Tibial nerve (tissue), 4 donors: Measurements from ENCODE around the gene CBFB. TPM values are rescaled to one million over a fixed set of nuclear protein-coding genes. Genes with fewer than 3 reads are reported as not detected.
"Not testable (repeated sequence)": the region's sequence is repeated elsewhere in the genome, so short reads cannot be mapped to it uniquely, and the experiment has no call there.

Experiments used
- DNase-seq, 2 donors: peaks; one replicate each; pipeline ENCODE4 v3.0.0-alpha.2; 2019; ENCODE audit warnings: low spot score in 2 of 2
- H3K27ac ChIP-seq, 4 donors: fragments of 200-600 bp; sonication (generic) in 3 of 4; one replicate each; pipeline ENCODE4 v1.5.1; 2017 to 2019; ENCODE audit warnings: mild to moderate bottlenecking in 1 of 4
- H3K27me3 ChIP-seq, 2 donors: fragments of 200-600 bp; sonication (generic) in 1 of 2; one replicate each; pipeline versions ENCODE4 v1.5.1 to v1.6.0; 2017 to 2019
- H3K36me3 ChIP-seq, 3 donors: fragments of 200-600 bp; sonication (generic); one replicate each; pipeline ENCODE4 v1.5.1; 2018 to 2019
- H3K4me1 ChIP-seq, 4 donors: fragments of 200-600 bp; sonication (generic) in 3 of 4; one replicate each; pipeline ENCODE4 v1.5.1; 2017 to 2019
- H3K4me3 ChIP-seq, 4 donors: fragments of 200-600 bp; sonication (generic) in 3 of 4; one replicate each; pipeline ENCODE4 v1.5.1; 2017 to 2019; ENCODE audit warnings: mild to moderate bottlenecking in 1 of 4, moderate library complexity in 1 of 4
- H3K9me3 ChIP-seq, 4 donors: fragments of 200-600 bp; sonication (generic) in 3 of 4; one replicate each; pipeline ENCODE4 v1.5.1; 2017 to 2019
- EP300 ChIP-seq, 2 donors: sonication (generic); formaldehyde crosslinking; IDR thresholded peaks; one replicate each; pipeline ENCODE4 v1.6.1; 2017; ENCODE audit warnings: antibody characterized with exemption in 2 of 2, mild to moderate bottlenecking in 1 of 2
- POLR2A ChIP-seq, 2 donors: fragments of 450-650 bp; IDR thresholded peaks; one replicate each; pipeline ENCODE4 v1.6.1; 2017; ENCODE audit warnings: antibody characterized with exemption in 2 of 2, mild to moderate bottlenecking in 2 of 2, moderate library complexity in 2 of 2
- WGBS, 2 donors: methylation state at CpG; one replicate each; pipeline ENCODE4 v1.1.5; 2018; 5-methylcytosine and 5-hydroxymethylcytosine counted together
- total RNA-seq, 4 donors: library from RNA; depleted of rRNA; stranded (reverse); fragments of >200 nt; gene quantifications; one replicate each; pipeline ENCODE4 v1.1.0, GENCODE V29; 2016
- TF ChIP-seq, protein P1 (sequence below), 5 experiments: fragments of 200-600 bp in 3 of 5; fragments of 450-650 bp in 2 of 5; sonication (generic) in 3 of 5; IDR thresholded peaks; one replicate each; pipeline ENCODE4 v1.5.1; 2016 to 2019; ENCODE audit warnings: antibody characterized with exemption in 5 of 5, mild to moderate bottlenecking in 3 of 5, moderate library complexity in 2 of 5

Gene CBFB
- total RNA-seq, 4 donors from 2014 or later = 46.7 to 70.5 (median 59.9) TPM

DNA sequence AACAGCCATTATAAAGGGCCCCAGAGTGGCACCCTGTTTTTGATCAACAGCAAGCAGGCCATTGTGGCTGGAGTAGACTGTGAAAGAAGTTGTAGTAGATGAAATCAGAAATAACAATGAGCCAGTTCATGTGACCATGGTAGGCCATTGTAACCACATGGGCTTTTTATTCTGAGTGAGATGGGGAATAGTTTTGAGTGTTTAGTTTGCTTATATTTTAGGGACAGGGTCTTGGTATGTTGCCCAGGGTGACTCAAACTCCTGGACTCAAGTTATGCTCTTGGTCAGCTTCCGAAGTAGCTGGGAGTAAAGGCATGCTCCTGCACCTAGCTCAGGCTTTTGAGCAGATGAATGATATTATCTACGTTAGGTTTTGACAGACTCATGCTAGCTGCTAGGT, 12.0 kb downstream of the CBFB start:
- peaks cover 0 to 29% (median under 1%) of the 10 kb centered on the region in 4 donors for H3K4me1 ChIP-seq
- H3K27ac ChIP-seq = no peak overlapping the region
- TF ChIP-seq, protein P1, sequence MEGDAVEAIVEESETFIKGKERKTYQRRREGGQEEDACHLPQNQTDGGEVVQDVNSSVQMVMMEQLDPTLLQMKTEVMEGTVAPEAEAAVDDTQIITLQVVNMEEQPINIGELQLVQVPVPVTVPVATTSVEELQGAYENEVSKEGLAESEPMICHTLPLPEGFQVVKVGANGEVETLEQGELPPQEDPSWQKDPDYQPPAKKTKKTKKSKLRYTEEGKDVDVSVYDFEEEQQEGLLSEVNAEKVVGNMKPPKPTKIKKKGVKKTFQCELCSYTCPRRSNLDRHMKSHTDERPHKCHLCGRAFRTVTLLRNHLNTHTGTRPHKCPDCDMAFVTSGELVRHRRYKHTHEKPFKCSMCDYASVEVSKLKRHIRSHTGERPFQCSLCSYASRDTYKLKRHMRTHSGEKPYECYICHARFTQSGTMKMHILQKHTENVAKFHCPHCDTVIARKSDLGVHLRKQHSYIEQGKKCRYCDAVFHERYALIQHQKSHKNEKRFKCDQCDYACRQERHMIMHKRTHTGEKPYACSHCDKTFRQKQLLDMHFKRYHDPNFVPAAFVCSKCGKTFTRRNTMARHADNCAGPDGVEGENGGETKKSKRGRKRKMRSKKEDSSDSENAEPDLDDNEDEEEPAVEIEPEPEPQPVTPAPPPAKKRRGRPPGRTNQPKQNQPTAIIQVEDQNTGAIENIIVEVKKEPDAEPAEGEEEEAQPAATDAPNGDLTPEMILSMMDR (IDR thresholded peaks at IDR 0.05) = no peak
- TF ChIP-seq POLR2A (IDR thresholded peaks at IDR 0.05) (no peak), EP300 (IDR thresholded peaks at IDR 0.05) (no peak)
- no peaks in the 10 kb centered on the region for H3K27me3 ChIP-seq
- DNase-seq = no peak
- WGBS, 2 donors = 82 to 94% methylated on average over 2 of the region's 2 CpGs
- peaks cover 0 to 11% (median 0%) of the 10 kb centered on the region in 3 donors for H3K36me3 ChIP-seq
- no peaks in the 10 kb centered on the region for H3K9me3 ChIP-seq
- H3K4me3 ChIP-seq = no peak overlapping the region

DNA sequence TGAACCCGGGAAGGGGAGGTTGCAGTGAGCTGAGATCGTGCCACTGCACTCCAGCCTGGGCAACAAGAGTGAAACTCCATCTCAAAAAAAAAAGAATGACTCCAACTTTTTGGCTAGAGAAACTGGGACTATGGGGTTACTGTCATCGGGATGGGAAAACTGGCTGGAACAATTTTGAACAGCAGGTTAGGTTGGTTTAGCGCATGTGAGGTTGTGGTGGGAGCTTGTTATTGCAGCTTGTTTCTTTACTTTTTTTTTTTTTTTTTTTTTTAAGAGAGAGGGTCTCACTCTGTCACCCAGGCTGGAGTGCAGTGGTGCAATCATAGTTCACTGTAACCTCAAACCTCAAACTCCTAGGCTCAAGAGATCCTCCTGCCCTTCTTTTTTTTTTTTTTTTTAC, 12.6 kb downstream of the CBFB start:
- 95% methylated on average over 4 of the region's 4 CpGs for WGBS, 2 donors
- not testable (repeated sequence) for H3K9me3 ChIP-seq, DNase-seq, H3K4me3 ChIP-seq, H3K27me3 ChIP-seq, H3K27ac ChIP-seq
- Histone ChIP-seq H3K4me1 (peaks cover 0 to 23% (median 0%) of the 10 kb centered on the region in 4 donors), H3K36me3 (peaks cover 0 to 15% (median 0%) of the 10 kb centered on the region in 3 donors)

DNA sequence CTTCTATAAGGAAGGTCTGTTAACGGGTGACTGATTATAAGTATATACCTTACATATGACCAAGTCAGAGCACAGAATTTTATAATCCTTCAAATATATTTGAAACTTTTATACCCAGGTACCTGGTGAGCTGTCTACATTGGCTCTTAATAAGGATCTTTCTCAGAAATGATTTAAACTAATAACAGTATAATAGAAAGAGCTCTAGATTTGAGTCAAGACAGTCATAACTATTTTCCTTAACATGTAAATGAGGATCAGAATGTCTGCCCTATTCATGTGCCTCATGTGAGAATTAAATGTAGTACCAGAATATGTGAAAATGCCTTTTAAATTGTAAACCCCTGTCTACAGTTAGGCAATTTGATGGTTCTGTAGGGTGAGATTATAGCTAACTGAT, 14.5 kb downstream of the CBFB start:
- Histone ChIP-seq H3K27me3 (no peaks in the 10 kb centered on the region), H3K4me1 (peaks cover 0 to 22% (median 0%) of the 10 kb centered on the region in 4 donors), H3K36me3 (peaks cover 0 to 15% (median 0%) of the 10 kb centered on the region in 3 donors), H3K4me3 (no peak overlapping the region), H3K27ac (no peak overlapping the region), H3K9me3 (no peaks in the 10 kb centered on the region)
- WGBS, 2 donors = 91 to 93% methylated on average over 1 of the region's 1 CpG
- DNase-seq = no peak
- TF ChIP-seq POLR2A (IDR thresholded peaks at IDR 0.05) (no peak), EP300 (IDR thresholded peaks at IDR 0.05) (no peak)
- TF ChIP-seq, protein P1 (IDR thresholded peaks at IDR 0.05) = no peak

DNA sequence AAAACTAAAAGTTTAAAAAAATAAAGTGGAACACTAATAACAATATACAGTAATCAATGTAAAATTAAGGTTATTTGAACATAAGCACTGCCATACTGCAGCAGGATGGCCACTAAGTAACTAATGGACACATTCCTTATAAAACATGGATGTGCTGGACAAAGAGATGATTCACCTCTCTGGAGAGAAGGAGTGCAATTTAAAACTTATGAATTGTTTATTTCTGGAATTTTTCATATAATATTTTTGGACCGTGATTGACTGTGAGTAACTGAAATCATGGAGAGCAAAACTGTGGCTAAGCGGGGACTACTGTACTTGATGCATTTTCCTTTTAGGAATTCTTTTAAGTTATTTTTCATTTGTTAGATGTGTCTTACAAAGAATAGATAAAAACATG, 21.8 kb downstream of the CBFB start:
- Histone ChIP-seq H3K9me3 (no peaks in the 10 kb centered on the region), H3K27ac (no peak overlapping the region), H3K4me1 (peaks cover 0 to 5% (median 0%) of the 10 kb centered on the region in 4 donors), H3K4me3 (no peak overlapping the region), H3K27me3 (no peaks in the 10 kb centered on the region), H3K36me3 (peaks cover 0 to 18% (median 0%) of the 10 kb centered on the region in 3 donors)
- DNase-seq = no peak
- 75 to 77% methylated on average over 2 of the region's 2 CpGs for WGBS, 2 donors
- TF ChIP-seq POLR2A (IDR thresholded peaks at IDR 0.05) (no peak), EP300 (IDR thresholded peaks at IDR 0.05) (no peak)
- TF ChIP-seq, protein P1 (IDR thresholded peaks at IDR 0.05) = no peak

DNA sequence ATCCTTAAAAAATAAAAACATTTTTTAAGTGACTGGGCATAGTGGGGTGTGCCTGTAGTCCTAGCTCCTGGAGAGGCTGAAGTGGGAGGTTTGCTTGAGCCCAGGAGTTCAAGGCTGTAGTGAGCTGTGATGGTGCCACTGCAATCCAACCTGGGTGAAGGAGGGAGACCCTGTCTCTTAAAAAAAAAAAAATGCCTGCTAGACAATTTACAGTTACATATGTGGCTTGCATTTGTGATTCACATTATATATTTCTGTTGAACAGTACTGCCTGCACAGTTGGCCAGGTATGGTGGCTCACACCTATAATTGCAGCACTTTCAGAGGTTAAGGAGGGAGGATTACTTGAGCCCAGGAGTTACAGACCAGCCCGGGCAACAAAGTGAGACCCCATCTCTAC, 23.4 kb downstream of the CBFB start:
- TF ChIP-seq POLR2A (IDR thresholded peaks at IDR 0.05) (no peak), EP300 (IDR thresholded peaks at IDR 0.05) (no peak)
- TF ChIP-seq, protein P1 (IDR thresholded peaks at IDR 0.05) = no peak
- no peak overlapping the region for H3K27ac ChIP-seq
- H3K9me3 ChIP-seq = no peaks in the 10 kb centered on the region
- peaks cover 0 to 14% (median 0%) of the 10 kb centered on the region in 3 donors for H3K36me3 ChIP-seq
- no peaks in the 10 kb centered on the region for H3K27me3 ChIP-seq
- 84 to 100% methylated on average over 1 of the region's 1 CpG for WGBS, 2 donors
- DNase-seq = no peak
- no peak overlapping the region for H3K4me3 ChIP-seq
- peaks cover 0 to 11% (median 3%) of the 10 kb centered on the region in 4 donors for H3K4me1 ChIP-seq
